Brain microvascular endothelial cell (primary cell): ENCODE data around the gene KCNMB2.

Experiments
- DNase-seq: peaks from one replicate; pipeline ENCODE4 v3.0.0-alpha.2; 2020
- H3K27ac ChIP-seq: fragments of 250-450 bp; sonication (Bioruptor Pico); 2 replicates; pipeline ENCODE4 v1.5.1; 2020; ENCODE audit warnings: mild to moderate bottlenecking, moderate library complexity
- H3K27me3 ChIP-seq: fragments of 250-450 bp; sonication (Bioruptor Pico); replicated peaks from 2 replicates; pipeline ENCODE4 v1.5.1; 2020; ENCODE audit warnings: mild to moderate bottlenecking
- H3K36me3 ChIP-seq: fragments of 250-450 bp; sonication (Bioruptor Pico); replicated peaks from 2 replicates; pipeline ENCODE4 v1.5.1; 2020; ENCODE audit warnings: mild to moderate bottlenecking
- H3K4me3 ChIP-seq: 2 replicates; pipeline ENCODE4 v1.5.1; 2011; ENCODE audit warnings: low read depth, mild to moderate bottlenecking, control low read depth, low read length, moderate library complexity
- in situ Hi-C: cut with HindIII; loops from 2 replicates; pipeline ENCODE4 v1.10.0; 2017; ENCODE audit warnings: low sequenced_read_pairs, low pct_ligation_motif_present
- TF ChIP-seq, protein P1 (sequence below): IDR thresholded peaks from 2 replicates; pipeline ENCODE4 v1.5.1; 2011; ENCODE audit warnings: low read depth, mild to moderate bottlenecking, moderate library complexity, low read length, control low read depth, inconsistent platforms; ENCODE audit errors: missing control alignments

The KCNMB2 gene

DNA sequence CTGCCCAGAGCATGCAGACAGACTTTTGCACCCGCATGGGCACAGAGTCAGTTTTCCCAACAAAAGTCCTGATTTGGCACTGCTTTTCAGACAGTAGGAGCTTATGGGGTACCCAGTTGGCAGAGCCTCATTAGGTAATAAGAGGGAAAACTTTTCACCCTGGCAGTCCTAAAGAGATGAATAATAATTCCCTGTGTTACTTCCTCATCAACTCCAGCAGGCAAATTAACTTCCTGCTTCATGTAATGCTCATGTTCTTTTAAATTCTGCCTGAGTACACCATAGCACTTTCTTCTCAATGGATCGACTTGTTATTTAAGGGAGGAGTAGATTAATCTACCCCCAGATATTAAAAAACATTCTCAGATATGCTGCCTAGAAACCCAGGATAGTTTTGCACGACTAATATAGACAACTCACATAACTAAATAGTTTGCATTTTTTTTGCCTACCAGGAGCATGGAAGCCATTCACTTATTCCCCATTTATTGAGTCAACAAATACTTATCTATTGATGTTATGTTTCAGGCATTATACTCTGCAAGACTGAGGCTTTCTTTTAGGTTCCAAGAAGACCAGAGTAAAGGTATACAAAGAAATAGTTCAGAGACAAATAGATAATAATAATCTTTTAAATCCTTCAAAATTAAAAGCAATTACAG, 214.5 kb downstream of the KCNMB2 start:
- Histone ChIP-seq H3K36me3 (no peaks in the 10 kb centered on the region), H3K27me3 (no peaks in the 10 kb centered on the region), H3K4me3 (no peak overlapping the region), H3K27ac (no peak overlapping the region)
- TF ChIP-seq, protein P1, sequence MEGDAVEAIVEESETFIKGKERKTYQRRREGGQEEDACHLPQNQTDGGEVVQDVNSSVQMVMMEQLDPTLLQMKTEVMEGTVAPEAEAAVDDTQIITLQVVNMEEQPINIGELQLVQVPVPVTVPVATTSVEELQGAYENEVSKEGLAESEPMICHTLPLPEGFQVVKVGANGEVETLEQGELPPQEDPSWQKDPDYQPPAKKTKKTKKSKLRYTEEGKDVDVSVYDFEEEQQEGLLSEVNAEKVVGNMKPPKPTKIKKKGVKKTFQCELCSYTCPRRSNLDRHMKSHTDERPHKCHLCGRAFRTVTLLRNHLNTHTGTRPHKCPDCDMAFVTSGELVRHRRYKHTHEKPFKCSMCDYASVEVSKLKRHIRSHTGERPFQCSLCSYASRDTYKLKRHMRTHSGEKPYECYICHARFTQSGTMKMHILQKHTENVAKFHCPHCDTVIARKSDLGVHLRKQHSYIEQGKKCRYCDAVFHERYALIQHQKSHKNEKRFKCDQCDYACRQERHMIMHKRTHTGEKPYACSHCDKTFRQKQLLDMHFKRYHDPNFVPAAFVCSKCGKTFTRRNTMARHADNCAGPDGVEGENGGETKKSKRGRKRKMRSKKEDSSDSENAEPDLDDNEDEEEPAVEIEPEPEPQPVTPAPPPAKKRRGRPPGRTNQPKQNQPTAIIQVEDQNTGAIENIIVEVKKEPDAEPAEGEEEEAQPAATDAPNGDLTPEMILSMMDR = no peak
- in situ Hi-C loops = no loop called here
- DNase-seq = no peak

DNA sequence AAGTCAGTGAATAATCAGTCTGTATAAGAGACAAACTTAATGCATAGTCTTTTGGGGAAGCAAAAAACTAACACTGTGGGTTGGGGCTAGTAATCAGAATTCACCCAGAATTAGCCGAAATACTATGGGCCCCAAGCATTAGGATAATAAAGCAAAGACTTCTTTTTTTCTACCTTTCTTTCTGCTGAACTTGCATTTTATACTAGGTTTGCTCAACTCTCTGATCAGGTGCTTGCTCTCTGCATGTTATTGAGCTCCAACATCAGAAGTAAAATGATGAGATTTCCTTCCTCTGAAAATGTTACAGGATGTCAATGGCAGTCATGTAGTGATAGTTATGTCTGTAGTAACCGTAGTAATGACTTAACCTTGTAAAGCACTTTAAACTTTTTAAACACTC, 216.6 kb downstream of the KCNMB2 start:
- Histone ChIP-seq H3K27me3 (no peaks in the 10 kb centered on the region), H3K27ac (no peak overlapping the region), H3K4me3 (no peak overlapping the region), H3K36me3 (no peaks in the 10 kb centered on the region)
- TF ChIP-seq, protein P1 = no peak
- no peak for DNase-seq
- in situ Hi-C loops = no loop called here

- TF ChIP-seq, protein P1 = no peak
- Histone ChIP-seq H3K27me3 (no peaks in the 10 kb centered on the region), H3K27ac (no peak overlapping the region), H3K36me3 (no peaks in the 10 kb centered on the region), H3K4me3 (no peak overlapping the region)
- in situ Hi-C loops = no loop called here
- DNase-seq = no peak
Observed at GRCh38 chr3:178754852-178755510, 218.7 kb downstream of the KCNMB2 start.

DNA sequence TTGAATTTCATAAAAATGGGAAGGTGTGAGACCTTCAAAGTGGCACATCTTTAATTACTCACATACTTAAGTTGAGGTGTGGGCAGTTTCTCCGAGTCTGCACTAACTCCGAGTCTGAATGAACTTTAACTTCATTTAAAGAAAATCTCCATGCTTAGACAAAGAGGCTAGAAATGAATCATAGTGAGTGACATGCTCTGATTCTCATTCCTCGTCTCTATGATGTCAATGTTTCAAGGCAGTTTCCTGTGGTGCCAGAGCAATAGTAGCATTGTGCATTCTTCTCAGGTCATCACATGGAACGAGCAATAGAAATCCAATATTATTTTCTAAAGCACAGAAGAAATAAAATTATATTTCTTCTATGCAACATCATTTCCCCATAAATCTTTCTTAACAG, 224.8 kb downstream of the KCNMB2 start:
- TF ChIP-seq, protein P1 = no peak
- H3K4me3 ChIP-seq = no peak overlapping the region
- in situ Hi-C loops = no loop called here
- H3K36me3 ChIP-seq = no peaks in the 10 kb centered on the region
- DNase-seq = no peak
- H3K27ac ChIP-seq = no peak overlapping the region
- H3K27me3 ChIP-seq = no peaks in the 10 kb centered on the region

DNA sequence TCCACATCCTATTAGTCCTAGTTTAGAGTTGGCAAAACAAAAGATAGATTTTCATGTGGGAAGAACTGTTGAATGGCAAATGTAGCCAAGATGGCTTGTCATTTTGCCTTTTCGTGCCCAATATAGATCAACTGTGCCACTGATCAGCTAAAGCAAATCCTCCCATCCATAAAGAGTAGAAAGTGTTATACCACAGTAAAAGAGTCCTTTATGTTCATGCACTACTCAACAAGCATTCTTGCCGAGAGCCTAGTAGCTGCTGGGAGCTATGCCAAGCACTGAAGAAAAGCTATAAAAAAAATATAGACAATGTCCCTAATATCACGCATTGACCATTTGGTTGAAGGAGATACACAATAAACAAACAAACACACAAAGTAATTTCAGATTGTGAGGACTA, 225.2 kb downstream of the KCNMB2 start:
- no peak overlapping the region for H3K4me3 ChIP-seq
- no peaks in the 10 kb centered on the region for H3K36me3 ChIP-seq
- TF ChIP-seq, protein P1 = no peak
- H3K27ac ChIP-seq = no peak overlapping the region
- no peak for DNase-seq
- in situ Hi-C loops = no loop called here
- H3K27me3 ChIP-seq = no peaks in the 10 kb centered on the region
